GM12878 (cell line): Measurements from ENCODE around the gene TDRD7. TPM values are rescaled to one million over a fixed set of nuclear protein-coding genes. Genes with fewer than 3 reads are reported as not detected.

Experiments used
- ATAC-seq: fragments of 200-7000 bp; cut with Tn5 transposase; 3 replicates; pipeline ENCODE4 v1.9.1; 2020; ENCODE audit warnings: mild to moderate bottlenecking, moderate library complexity
- BruUV-seq: library from RNA; stranded (reverse); fragments of 400-500 nt; replicated peaks from 2 replicates; lab custom pipeline; 2021; lab: Mats Ljungman, UMichigan
- CTCF ChIA-PET: fragments of 300-600 bp; sonication (Branson Sonifier 250); formaldehyde crosslinking; extraction: SDS; loops from one replicate; lab custom pipeline; 2021; ENCODE audit warnings: inconsistent platforms; lab: Yijun Ruan, JAX
- POLR2A ChIA-PET: fragments of 350-600 bp; formaldehyde crosslinking; extraction: SDS; loops from one replicate; lab custom pipeline; 2021; ENCODE audit warnings: inconsistent platforms; lab: Charles Lee
- RAD21 ChIA-PET: fragments of 300-600 bp; sonication (Branson Sonifier 250); formaldehyde crosslinking; loops from one replicate; lab custom pipeline; 2023; ENCODE audit warnings: antibody characterized with exemption; ENCODE audit not compliant: unreplicated experiment; lab: Charles Lee
- SMC1A ChIA-PET: fragments of 300-600 bp; sonication (Branson Sonifier 250); formaldehyde crosslinking; loops from one replicate; lab custom pipeline; 2023; ENCODE audit not compliant: unreplicated experiment, uncharacterized antibody; lab: Charles Lee
- DNase-seq: peaks from one replicate; pipeline ENCODE4 v3.0.0-alpha.2; 2011; ENCODE audit warnings: low read depth, low spot score
- FAIRE-seq: peaks from 3 replicates; lab custom pipeline; 2011; peaks lifted over from hg19 to GRCh38; lab: Jason Lieb, UNC
- H2AFZ ChIP-seq: 2 replicates; pipeline ENCODE4 v1.6.0; 2011; ENCODE audit warnings: low read depth, low read length, control low read depth; ENCODE audit not compliant: control insufficient read depth
- H3K27ac ChIP-seq: 2 replicates; pipeline ENCODE4 v1.5.1; 2011; ENCODE audit warnings: control low read depth; ENCODE audit not compliant: control insufficient read depth, insufficient read depth
- H3K27me3 ChIP-seq, 2 experiments: replicated peaks in 1 of 2; 2 replicates each; pipeline versions ENCODE4 v1.6.0 to v1.6.1; 2011; ENCODE audit warnings: low read length in 1 of 2; ENCODE audit not compliant: control insufficient read depth in 2 of 2, insufficient read depth in 2 of 2
- H3K36me3 ChIP-seq, 2 experiments: 2 replicates each; pipeline ENCODE4 v1.5.1; 2011; ENCODE audit warnings: low read length in 1 of 2; ENCODE audit not compliant: control insufficient read depth in 2 of 2, insufficient read depth in 2 of 2
- H3K4me1 ChIP-seq: 2 replicates; pipeline ENCODE4 v1.6.1; 2011; ENCODE audit warnings: mild to moderate bottlenecking, low read length, moderate library complexity, mixed read lengths; ENCODE audit not compliant: control insufficient read depth, insufficient read depth
- H3K4me2 ChIP-seq: 2 replicates; pipeline ENCODE4 v1.6.0; 2011; ENCODE audit warnings: control low read depth; ENCODE audit not compliant: control insufficient read depth, insufficient read depth
- H3K4me3 ChIP-seq: fragments of 200-600 bp; sonication (generic); 2 replicates; pipeline ENCODE4 v1.5.1; 2016
- H3K79me2 ChIP-seq: 2 replicates; pipeline ENCODE4 v1.6.0; 2011; ENCODE audit warnings: low read length; ENCODE audit not compliant: control insufficient read depth, insufficient read depth
- H3K9ac ChIP-seq: 2 replicates; pipeline ENCODE4 v1.8.0; 2011; ENCODE audit warnings: low read length, control low read depth, mixed read lengths; ENCODE audit not compliant: control insufficient read depth, insufficient read depth
- H3K9me3 ChIP-seq: replicated peaks from 3 replicates; pipeline ENCODE4 v1.5.1; 2011; ENCODE audit warnings: mild to moderate bottlenecking, low read length; ENCODE audit not compliant: control insufficient read depth, insufficient read depth
- H4K20me1 ChIP-seq: 2 replicates; pipeline ENCODE4 v1.6.0; 2011; ENCODE audit not compliant: control insufficient read depth, insufficient read depth
- ATF2 ChIP-seq: IDR thresholded peaks from 2 replicates; pipeline ENCODE4 v1.6.1; 2012; ENCODE audit warnings: low read length, inconsistent platforms
- CEBPZ ChIP-seq: fragments of 150-350 bp; IDR thresholded peaks from 2 replicates; pipeline ENCODE4 v1.6.1; 2016; ENCODE audit warnings: low read depth, low read length
- FOXK2 ChIP-seq: fragments of 450-650 bp; IDR thresholded peaks from 2 replicates; pipeline ENCODE4 v1.6.1; 2017; ENCODE audit warnings: mild to moderate bottlenecking, moderate library complexity
- RELB ChIP-seq: fragments of 450-650 bp; IDR thresholded peaks from 2 replicates; pipeline ENCODE4 v1.6.1; 2017; ENCODE audit warnings: low read depth, mild to moderate bottlenecking, moderate library complexity
- RUNX3 ChIP-seq: IDR thresholded peaks from 2 replicates; pipeline ENCODE4 v1.6.1; 2012; ENCODE audit warnings: low read length, inconsistent platforms
- SKIL ChIP-seq: fragments of 450-650 bp; IDR thresholded peaks from 2 replicates; pipeline ENCODE4 v1.6.1; 2017; ENCODE audit warnings: mild to moderate bottlenecking, low read depth, inconsistent platforms; ENCODE audit not compliant: poor library complexity, severe bottlenecking
- SMAD5 ChIP-seq: IDR thresholded peaks from 2 replicates; pipeline ENCODE4 v1.6.1; 2016; ENCODE audit warnings: antibody characterized with exemption, low read depth
- STAT1 ChIP-seq: fragments of 450-650 bp; conservative IDR thresholded peaks from 2 replicates; pipeline ENCODE4 v1.6.1; 2014; ENCODE audit warnings: antibody characterized with exemption, mild to moderate bottlenecking
- SUZ12 ChIP-seq: fragments of 200-600 bp; sonication (generic); IDR thresholded peaks from one replicate; pipeline ENCODE4 v1.6.1; 2018; ENCODE audit warnings: antibody characterized with exemption, mild to moderate bottlenecking; ENCODE audit not compliant: unreplicated experiment
- USF1 ChIP-seq: IDR thresholded peaks from 2 replicates; pipeline ENCODE4 v1.6.1; 2011; ENCODE audit warnings: borderline replicate concordance, low read depth, mild to moderate bottlenecking, moderate library complexity, mixed read lengths, low read length; ENCODE audit not compliant: insufficient read depth; ENCODE audit errors: extremely low read length
- ZNF24 ChIP-seq: fragments of 450-650 bp; IDR thresholded peaks from 2 replicates; pipeline ENCODE4 v1.6.1; 2017; ENCODE audit warnings: antibody characterized with exemption, mild to moderate bottlenecking
- ZSCAN29 ChIP-seq: fragments of 450-650 bp; IDR thresholded peaks from 2 replicates; pipeline ENCODE4 v1.6.1; 2017; ENCODE audit warnings: mild to moderate bottlenecking, moderate library complexity
- WGBS: methylation state at CpG from one replicate; pipeline ENCODE4 v1.1.6; 2016; ENCODE audit warnings: low lambda C conversion rate; ENCODE audit not compliant: insufficient replicate concordance, insufficient coverage; ENCODE audit errors: missing lambda C conversion rate; 5-methylcytosine and 5-hydroxymethylcytosine counted together
- in situ Hi-C: fragments of 300-500 bp; cut with MboI; formaldehyde crosslinking; loops from 9 replicates; pipeline ENCODE4 v1.14.3; 2018; ENCODE audit warnings: mixed read lengths
- intact Hi-C: fragments of 100-400 bp; cut with micrococcal nuclease; formaldehyde crosslinking; loops from one replicate; pipeline ENCODE4 v1.14.2; 2022; ENCODE audit not compliant: unreplicated experiment
- polyA plus RNA-seq, 11 experiments: library from polyadenylated mRNA; depleted of rRNA in 4 of 11; unstranded in 6 of 11; stranded (reverse) in 5 of 11; fragments of >200 nt; fragmentation: Nextera tagmentation in 4 of 11; fragmentation: Illumina TruSeq in 1 of 11; extraction: Ambion mirVana in 4 of 11; extraction: Trizol in 1 of 11; gene quantifications; 1 replicate in 1 of 11; 2 replicates in 10 of 11; pipeline versions ENCODE4 v1.2.1 to v1.2.3, GENCODE V29; 2011 to 2016; ENCODE audit warnings: inconsistent platforms in 2 of 11, missing spikeins in 2 of 11, low read depth in 1 of 11
- total RNA-seq, 4 experiments: library from RNA; depleted of rRNA in 3 of 4; stranded (reverse); fragments of >200 nt in 3 of 4; fragmentation: Illumina TruSeq in 1 of 4; extraction: Trizol in 1 of 4; gene quantifications; 2 replicates each; pipeline versions ENCODE4 v1.2.1 to v1.2.3, GENCODE V29; 2013 to 2021

The TDRD7 gene
- total and polyA plus RNA-seq, 10 of the 15 experiments (the other 5 are each of a cell fraction or from before 2014, with no cell fraction given): 5.7 to 26.4 (median 16.2) TPM

- TF ChIP-seq CEBPZ: no peak
- TF ChIP-seq SKIL: no peak
- no peak for TF ChIP-seq RUNX3
Observed at GRCh38 chr9:97462159-97462558, 50.3 kb downstream of the TDRD7 start (continued).

GRCh38 chr9:97462914-97463313 is 51.0 kb downstream of the TDRD7 start:
- Histone ChIP-seq H3K9ac (no peak overlapping the region), H3K4me1 (no peaks in the 10 kb centered on the region), H4K20me1 (no peaks in the 10 kb centered on the region), H3K27ac (no peak overlapping the region), H3K79me2 (no peaks in the 10 kb centered on the region), H3K4me3 (no peak overlapping the region), H2AFZ (no peak overlapping the region), H3K4me2 (no peak overlapping the region), H3K9me3 (no peaks in the 10 kb centered on the region), H3K36me3 (peaks cover 0 to 8% of the 10 kb centered on the region in 2 experiments; a peak in 2 of 4 replicates), H3K27me3 (no peaks in the 10 kb centered on the region)
- BruUV-seq: no TSS peak
- ChIA-PET SMC1A (interaction anchor here (0.6 to 1.5 kb wide), 7 partner anchors 19 to 606 kb away, joined by 3 to 4 read pairs (median 3); no protein-coding TSS in a partner anchor), RAD21 (interaction anchor here (0.6 to 1.5 kb wide), 5 partner anchors 38 to 609 kb away, joined by 3 to 5 read pairs (median 3); partner anchors contain the start of genes TMOD1 and ZNF782), POLR2A (interaction anchor here (0.6 to 0.7 kb wide), 3 partner anchors 50 to 135 kb away, joined by 5 to 8 read pairs (median 8); no protein-coding TSS in a partner anchor), CTCF (interaction anchor here (0.9 to 14.9 kb wide), 7 partner anchors 9 to 150 kb away, joined by 3 to 515 read pairs (median 4); partner anchors contain the start of gene TMOD1)
- FAIRE-seq: no peak
- DNase-seq: no peak
- in situ Hi-C loops (loop anchor here (5.0 kb wide), 1 partner anchor 51 kb away; the partner anchor contains the start of gene TDRD7), intact Hi-C loops (no loop called here)
- WGBS: 90% methylated on average over 1 of the region's 1 CpG
- no peak for ATAC-seq
- TF ChIP-seq RELB (no peak), SUZ12 (no peak), USF1 (no peak), FOXK2 (no peak), STAT1 (no peak), ATF2 (no peak), ZNF24 (no peak), ZSCAN29 (no peak), SMAD5 (no peak)
